Dermis lymphatic vessel endothelial cell (primary cell): ENCODE measurements around the gene MC3R. TPM values are rescaled to one million over a fixed set of nuclear protein-coding genes. Genes with fewer than 3 reads are reported as not detected.

Source experiments
- total RNA-seq: library from RNA; depleted of rRNA; stranded (reverse); fragments of >200 nt; gene quantifications from 2 replicates; pipeline ENCODE4 v1.2.1, GENCODE V29; 2014

MC3R gene
- not detected in 2 replicates for total RNA-seq

GRCh38 chr20:56247954-56248782 is at the start of gene MC3R:
Gene MC3R (plus strand): TSS chr20:56248732. CDS start chr20:56248844, 112 bp downstream.

Other genes with a start within 250 kb of the MC3R start
- not detected in 2 replicates for gene CBLN4, start 243.2 kb upstream of the MC3R start, total RNA-seq
- 21.2 and 36.8 TPM in 2 replicates for gene FAM210B, start 110.2 kb downstream of the MC3R start, total RNA-seq
- gene AURKA, start 143.5 kb downstream of the MC3R start, total RNA-seq, result 5.4 and 5.6 TPM in 2 replicates
- 24.4 and 31.5 TPM in 2 replicates for gene CSTF1, start 143.9 kb downstream of the MC3R start, total RNA-seq
- 0.09 and 0.22 TPM in 2 replicates for gene CASS4, start 163.5 kb downstream of the MC3R start, total RNA-seq
- gene RTF2, start 219.9 kb downstream of the MC3R start, total RNA-seq, result 96.3 and 104 TPM in 2 replicates